Suprapubic skin (tissue), 4 donors: ENCODE measurements around the gene C16orf90.

Experiments
- CTCF ChIP-seq, 2 donors: fragments of 200-600 bp in 1 of 2; fragments of 450-650 bp in 1 of 2; sonication (generic) in 1 of 2; IDR thresholded peaks; one replicate each; pipeline ENCODE4 v1.5.1; 2016 to 2019; ENCODE audit warnings: antibody characterized with exemption in 2 of 2, mild to moderate bottlenecking in 1 of 2, moderate library complexity in 1 of 2
- EP300 ChIP-seq: sonication (generic); formaldehyde crosslinking; IDR thresholded peaks from one replicate; pipeline ENCODE4 v1.6.1; 2017; ENCODE audit warnings: antibody characterized with exemption
- POLR2A ChIP-seq, 2 donors: fragments of 450-650 bp; IDR thresholded peaks; one replicate each; pipeline ENCODE4 v1.6.1; 2017; ENCODE audit warnings: antibody characterized with exemption in 2 of 2, mild to moderate bottlenecking in 2 of 2, moderate library complexity in 2 of 2
- POLR2AphosphoS5 ChIP-seq, 3 donors: sonication (generic); formaldehyde crosslinking; IDR thresholded peaks; one replicate each; pipeline ENCODE4 v1.6.1; 2017; ENCODE audit warnings: antibody characterized with exemption in 3 of 3

GRCh38 chr16:3479654-3480216, 15.6 kb downstream of the C16orf90 start:
- TF ChIP-seq CTCF (IDR thresholded peaks at IDR 0.05) (no peak), POLR2AphosphoS5 (IDR thresholded peaks at IDR 0.05) (no peak), POLR2A (IDR thresholded peaks at IDR 0.05) (no peak), EP300 (no peak)
